Activated CD4-positive, alpha-beta memory T cell treated with anti-CD3 and anti-CD28 coated beads, Interleukin-2, amount 10 ng/mL, durations not matched to agents 7 days and 5 days (primary cell): Measurements from ENCODE around the gene CDHR3. TPM values are rescaled to one million over a fixed set of nuclear protein-coding genes. Genes with fewer than 3 reads are reported as not detected.
"Not testable (repeated sequence)": the region's sequence is repeated elsewhere in the genome, so short reads cannot be mapped to it uniquely, and the experiment has no call there.

ENCODE experiments used
- CTCF ChIA-PET: fragments of 350-600 bp; sonication (Branson Sonifier 250); formaldehyde crosslinking; loops from one replicate; lab custom pipeline; 2021; ENCODE audit warnings: antibody characterized with exemption, inconsistent platforms; lab: Charles Lee
- POLR2A ChIA-PET: fragments of 350-600 bp; sonication (Branson Sonifier 250); formaldehyde crosslinking; loops from one replicate; lab custom pipeline; 2021; ENCODE audit warnings: antibody characterized with exemption; lab: Charles Lee
- DNase-seq: peaks from one replicate; pipeline ENCODE4 v3.0.0-alpha.2; 2020
- H3K27ac Mint-ChIP-seq: one replicate; pipeline ENCODE4 v1.8.0; 2021; ENCODE audit warnings: mild to moderate bottlenecking, mixed read lengths
- H3K27me3 Mint-ChIP-seq: one replicate; pipeline ENCODE4 v1.8.0; 2021; ENCODE audit warnings: mixed read lengths
- H3K36me3 Mint-ChIP-seq: one replicate; pipeline ENCODE4 v1.8.0; 2021; ENCODE audit warnings: low read depth, mixed read lengths
- H3K4me1 Mint-ChIP-seq: one replicate; pipeline ENCODE4 v1.8.0; 2021; ENCODE audit warnings: mixed read lengths
- H3K4me3 Mint-ChIP-seq: one replicate; pipeline ENCODE4 v1.8.0; 2021; ENCODE audit warnings: mild to moderate bottlenecking, mixed read lengths
- H3K9me3 Mint-ChIP-seq: one replicate; pipeline ENCODE4 v1.8.0; 2021; ENCODE audit warnings: mixed read lengths
- total RNA-seq, 2 experiments: library from RNA; stranded (reverse); gene quantifications; one replicate each; pipeline ENCODE4 v1.2.3, GENCODE V29; 2021

The CDHR3 gene
- total RNA-seq, 2 experiments from 2014 or later: 1.2 to 1.4 TPM

- Mint-ChIP-seq H3K9me3 (no peaks in the 10 kb centered on the region), H3K27ac (no peak overlapping the region), H3K4me3 (no peak overlapping the region), H3K4me1 (no peaks in the 10 kb centered on the region), H3K36me3 (no peaks in the 10 kb centered on the region), H3K27me3 (peaks cover 22% of the 10 kb centered on the region)
- ChIA-PET POLR2A (no interaction called here), CTCF (no interaction called here)
- no peak for DNase-seq
Observed at GRCh38 chr7:105976868-105977267, 13.8 kb downstream of the CDHR3 start.

DNA sequence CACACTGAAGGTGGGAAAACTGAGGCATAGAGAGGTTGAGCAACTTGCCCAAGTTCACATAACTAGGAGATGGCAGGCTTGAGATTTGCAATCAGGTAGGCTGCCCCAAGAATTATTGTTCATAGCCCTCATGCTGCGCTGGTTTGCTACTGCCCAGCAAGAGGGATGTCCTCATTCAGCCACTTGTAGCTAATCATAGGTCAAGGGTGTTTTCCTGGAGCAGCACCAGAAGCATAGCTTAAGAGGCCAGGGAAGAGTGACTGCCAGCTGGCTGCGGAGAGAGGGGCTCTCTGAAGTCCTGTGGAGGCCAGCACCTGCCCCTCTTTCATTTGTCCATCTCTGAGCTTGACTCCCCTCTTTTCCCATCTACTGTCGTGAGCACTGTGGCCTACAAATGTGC lies 15.0 kb downstream of the CDHR3 start:
- peaks cover 19% of the 10 kb centered on the region for H3K27me3 Mint-ChIP-seq
- H3K9me3 Mint-ChIP-seq: no peaks in the 10 kb centered on the region
- H3K4me3 Mint-ChIP-seq: no peak overlapping the region
- H3K27ac Mint-ChIP-seq: no peak overlapping the region
- POLR2A ChIA-PET: no interaction called here
- CTCF ChIA-PET: no interaction called here
- no peak for DNase-seq
- no peaks in the 10 kb centered on the region for H3K36me3 Mint-ChIP-seq
- no peaks in the 10 kb centered on the region for H3K4me1 Mint-ChIP-seq

DNA sequence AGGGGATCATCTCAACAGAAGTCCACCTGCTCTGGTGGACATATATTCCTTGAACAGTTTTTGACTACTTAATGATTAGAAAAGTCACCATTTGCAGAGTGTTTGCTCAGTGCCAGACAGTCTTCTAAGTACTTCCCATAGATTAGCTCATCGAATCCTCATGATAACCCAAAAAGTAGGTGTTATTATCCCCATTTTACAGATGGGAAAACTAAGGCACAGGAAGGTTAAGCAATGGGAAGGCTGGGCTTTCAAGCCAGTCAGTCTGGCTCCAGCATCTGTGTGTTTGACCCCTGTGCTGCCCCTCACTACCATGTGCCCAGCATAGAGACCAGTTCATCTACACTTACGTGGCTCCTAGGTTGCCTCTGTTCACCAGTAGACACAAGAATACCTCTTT lies 15.9 kb downstream of the CDHR3 start:
- peaks cover 18% of the 10 kb centered on the region for H3K27me3 Mint-ChIP-seq
- H3K36me3 Mint-ChIP-seq: no peaks in the 10 kb centered on the region
- H3K9me3 Mint-ChIP-seq: no peaks in the 10 kb centered on the region
- H3K4me3 Mint-ChIP-seq: no peak overlapping the region
- ChIA-PET CTCF (no interaction called here), POLR2A (no interaction called here)
- no peak overlapping the region for H3K27ac Mint-ChIP-seq
- DNase-seq: no peak
- H3K4me1 Mint-ChIP-seq: no peaks in the 10 kb centered on the region

DNA sequence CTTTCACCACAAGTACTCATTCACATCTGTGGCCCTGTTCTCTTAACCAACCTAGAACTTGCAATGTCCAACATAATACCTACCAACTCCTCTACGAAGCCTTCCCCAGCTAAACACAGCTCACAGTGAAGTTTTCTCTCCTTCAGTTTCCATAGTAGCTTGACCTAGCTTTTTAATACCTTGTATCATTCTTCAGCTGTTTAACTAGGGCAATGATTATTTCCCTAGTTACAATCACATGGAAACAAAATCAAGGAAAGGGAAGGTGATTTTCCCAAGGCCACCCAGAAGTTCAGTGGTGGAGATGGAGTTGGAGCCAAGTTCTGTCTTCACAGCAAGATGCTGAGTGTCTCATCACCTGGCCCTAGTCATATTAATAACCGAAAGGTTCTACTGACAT lies 16.3 kb downstream of the CDHR3 start:
- no peak overlapping the region for H3K4me3 Mint-ChIP-seq
- no peaks in the 10 kb centered on the region for H3K9me3 Mint-ChIP-seq
- no peak overlapping the region for H3K27ac Mint-ChIP-seq
- ChIA-PET POLR2A (no interaction called here), CTCF (no interaction called here)
- peaks cover 20% of the 10 kb centered on the region for H3K27me3 Mint-ChIP-seq
- no peaks in the 10 kb centered on the region for H3K4me1 Mint-ChIP-seq
- no peaks in the 10 kb centered on the region for H3K36me3 Mint-ChIP-seq
- DNase-seq: no peak

DNA sequence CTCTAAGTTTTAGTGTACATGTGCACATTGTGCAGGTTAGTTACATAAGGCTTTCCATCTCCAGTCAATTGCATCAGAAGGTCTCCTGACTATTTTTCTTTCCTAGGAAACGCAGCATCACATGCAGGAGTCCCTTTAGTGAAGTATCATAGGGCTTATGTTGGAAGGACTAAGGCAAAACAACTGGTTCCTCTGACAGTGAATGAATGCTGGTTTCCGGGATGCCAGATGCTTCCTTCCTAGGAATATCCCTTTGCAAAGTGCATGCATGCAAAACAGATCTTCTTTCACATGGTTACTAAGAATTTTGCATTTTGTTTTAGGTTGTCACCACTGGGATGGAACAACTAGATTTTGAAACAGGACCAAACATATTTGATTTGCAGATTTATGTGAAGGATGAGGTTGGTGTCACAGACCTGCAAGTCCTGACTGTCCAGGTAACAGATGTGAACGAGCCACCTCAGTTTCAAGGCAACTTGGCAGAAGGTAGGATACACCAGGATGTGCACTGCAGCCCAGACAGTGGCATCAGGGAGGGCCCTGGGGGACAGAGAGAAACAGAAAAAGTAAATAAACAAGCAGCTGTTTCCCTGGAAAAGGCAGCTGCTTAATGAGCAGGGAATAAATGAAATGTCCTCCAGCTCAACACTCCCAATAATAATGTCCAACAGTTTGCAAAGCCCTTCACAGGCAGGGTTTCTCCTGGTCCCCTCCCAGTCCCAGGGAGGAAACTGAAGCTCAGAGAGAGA lies 17.8 kb downstream of the CDHR3 start:
- H3K9me3 Mint-ChIP-seq: no peaks in the 10 kb centered on the region
- no peak overlapping the region for H3K27ac Mint-ChIP-seq
- H3K4me1 Mint-ChIP-seq: no peaks in the 10 kb centered on the region
- no peak for DNase-seq
- H3K27me3 Mint-ChIP-seq: peaks cover 23% of the 10 kb centered on the region
- ChIA-PET POLR2A (no interaction called here), CTCF (no interaction called here)
- H3K36me3 Mint-ChIP-seq: no peaks in the 10 kb centered on the region
- H3K4me3 Mint-ChIP-seq: no peak overlapping the region

DNA sequence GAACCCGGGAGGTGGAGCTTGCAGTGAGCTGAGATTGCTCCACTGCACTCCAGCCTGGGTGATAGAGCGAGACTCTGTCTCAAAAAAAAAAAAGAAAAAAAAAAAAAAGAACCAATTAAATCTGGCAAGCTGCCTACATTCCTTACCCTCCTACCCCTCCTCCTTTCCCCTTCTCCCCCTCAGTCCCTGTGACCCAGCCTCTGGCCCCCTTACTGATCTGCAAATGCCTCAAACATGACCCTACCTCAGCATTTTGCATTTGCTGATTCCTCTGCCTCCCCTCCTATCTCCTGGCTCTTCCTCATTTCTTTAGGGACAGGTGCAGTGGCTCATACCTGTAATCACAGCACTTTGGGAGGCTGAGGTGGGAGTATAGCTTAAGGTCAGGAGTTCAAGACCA lies 19.3 kb downstream of the CDHR3 start:
- H3K36me3 Mint-ChIP-seq: no peaks in the 10 kb centered on the region
- no peak overlapping the region for H3K4me3 Mint-ChIP-seq
- H3K27me3 Mint-ChIP-seq: peaks cover 28% of the 10 kb centered on the region
- DNase-seq: no peak
- H3K4me1 Mint-ChIP-seq: no peaks in the 10 kb centered on the region
- ChIA-PET CTCF (interaction anchor here (1.5 kb wide), 1 partner anchor 222 kb away, joined by 5 read pairs; no protein-coding TSS in a partner anchor), POLR2A (no interaction called here)
- H3K9me3 Mint-ChIP-seq: no peaks in the 10 kb centered on the region
- H3K27ac Mint-ChIP-seq: no peak overlapping the region

DNA sequence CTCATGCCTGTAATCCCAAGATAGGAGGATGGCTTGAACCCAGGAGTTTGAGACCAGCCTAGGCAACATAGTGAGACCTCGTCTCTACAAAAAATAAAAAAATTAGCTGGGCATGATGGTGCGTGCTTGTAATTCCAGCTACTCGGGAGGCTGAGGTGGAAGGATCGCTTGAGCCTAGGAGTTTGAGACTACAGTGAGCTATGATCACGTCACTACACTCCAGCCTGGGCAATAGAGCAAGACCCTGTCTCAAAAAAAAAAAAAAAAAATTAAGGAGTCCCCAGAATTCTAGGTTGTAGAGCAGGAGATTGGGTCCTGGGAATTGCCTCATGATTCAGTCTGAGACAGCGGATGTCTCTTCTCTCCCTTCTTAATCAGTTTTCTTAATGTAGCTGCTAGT lies 21.7 kb downstream of the CDHR3 start:
- H3K36me3 Mint-ChIP-seq, H3K27ac Mint-ChIP-seq, H3K4me3 Mint-ChIP-seq, H3K9me3 Mint-ChIP-seq, H3K4me1 Mint-ChIP-seq, CTCF ChIA-PET, DNase-seq: not testable (repeated sequence)
- POLR2A ChIA-PET: interaction anchor here (0.6 kb wide), 1 partner anchor 781 kb away, joined by 3 read pairs; no protein-coding TSS in a partner anchor
- H3K27me3 Mint-ChIP-seq: peaks cover 22% of the 10 kb centered on the region

DNA sequence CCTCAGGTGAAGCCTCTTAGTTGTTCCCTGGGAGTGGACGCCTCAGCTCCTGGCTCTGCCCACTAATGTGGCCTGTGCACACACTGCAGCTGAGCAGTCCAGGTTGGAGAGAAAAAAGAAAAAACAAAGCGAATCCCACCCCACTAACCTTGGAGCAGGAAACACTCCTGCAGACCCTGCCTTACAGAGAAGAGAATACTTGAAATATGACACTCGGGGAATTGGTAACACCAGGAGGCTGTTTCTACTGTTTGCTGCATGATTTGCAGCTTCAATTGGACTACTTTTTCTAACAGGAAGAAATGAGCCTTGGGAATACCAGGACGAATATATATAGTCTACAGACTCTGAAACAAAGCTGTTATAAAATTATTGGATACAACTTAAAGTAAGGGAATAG lies 22.2 kb downstream of the CDHR3 start:
- ChIA-PET POLR2A (interaction anchor here (0.6 kb wide), 1 partner anchor 780 kb away, joined by 3 read pairs; no protein-coding TSS in a partner anchor), CTCF (no interaction called here)
- no peaks in the 10 kb centered on the region for H3K4me1 Mint-ChIP-seq
- no peak overlapping the region for H3K4me3 Mint-ChIP-seq
- H3K9me3 Mint-ChIP-seq: no peaks in the 10 kb centered on the region
- DNase-seq: no peak
- no peak overlapping the region for H3K27ac Mint-ChIP-seq
- peaks cover 22% of the 10 kb centered on the region for H3K27me3 Mint-ChIP-seq
- H3K36me3 Mint-ChIP-seq: no peaks in the 10 kb centered on the region

DNA sequence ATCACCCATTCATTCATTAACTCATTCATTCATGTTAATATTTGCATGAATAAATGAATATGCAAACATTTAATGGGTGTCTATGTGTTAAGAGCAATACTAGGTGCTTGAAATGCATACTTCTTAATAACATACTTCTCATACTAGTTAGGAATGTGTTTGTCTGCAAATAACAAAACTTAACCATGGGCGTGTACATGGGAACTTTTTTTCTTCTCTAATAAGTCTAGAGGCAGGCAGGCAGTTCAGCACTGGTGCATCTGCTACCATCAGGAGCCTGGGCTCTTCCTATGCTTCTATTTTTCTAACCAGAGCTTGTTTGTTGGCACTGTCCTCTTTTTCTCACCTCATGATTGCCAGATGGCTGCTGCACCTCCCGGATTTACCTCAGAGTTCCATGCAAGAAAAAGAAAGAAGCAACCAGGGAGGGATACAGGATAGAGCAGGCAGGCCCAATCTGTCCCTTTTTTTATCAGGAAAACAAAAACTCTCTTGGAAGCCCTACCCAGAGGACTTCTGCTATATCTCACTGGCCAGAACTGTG lies 22.7 kb downstream of the CDHR3 start:
- ChIA-PET POLR2A (no interaction called here), CTCF (no interaction called here)

GRCh38 chr7:105987046-105987445 lies 24.0 kb downstream of the CDHR3 start:
- Mint-ChIP-seq H3K27ac (no peak overlapping the region), H3K27me3 (peaks cover 23% of the 10 kb centered on the region), H3K9me3 (no peaks in the 10 kb centered on the region), H3K36me3 (no peaks in the 10 kb centered on the region), H3K4me3 (no peak overlapping the region), H3K4me1 (no peaks in the 10 kb centered on the region)
- CTCF ChIA-PET: no interaction called here
- POLR2A ChIA-PET: no interaction called here
- no peak for DNase-seq

More for the DNA sequence above, 22.7 kb downstream of the CDHR3 start:
- Mint-ChIP-seq H3K4me1 (no peaks in the 10 kb centered on the region), H3K27me3 (peaks cover 23% of the 10 kb centered on the region), H3K27ac (no peak overlapping the region), H3K36me3 (no peaks in the 10 kb centered on the region), H3K4me3 (no peak overlapping the region), H3K9me3 (no peaks in the 10 kb centered on the region)
- no peak for DNase-seq

DNA sequence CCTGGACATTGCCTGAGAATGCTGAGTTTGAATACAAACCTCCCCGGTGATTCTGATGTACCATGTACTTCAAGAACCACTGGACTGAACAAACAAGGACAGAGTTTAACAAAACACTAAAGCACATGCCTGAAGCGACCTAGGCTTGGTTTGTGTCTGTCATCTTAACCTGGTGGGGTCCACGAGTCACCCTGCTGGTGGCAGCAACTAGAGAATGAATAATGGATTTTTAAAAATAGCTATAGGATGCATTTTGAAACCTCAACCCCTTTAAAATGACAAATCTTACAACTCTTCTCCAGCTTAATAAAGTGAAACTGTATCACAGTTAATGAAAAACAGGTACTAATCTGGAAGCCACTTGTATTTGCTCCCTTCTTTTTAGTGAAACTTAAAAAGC lies 25.2 kb downstream of the CDHR3 start:
- DNase-seq: no peak
- H3K36me3 Mint-ChIP-seq: no peaks in the 10 kb centered on the region
- peaks cover 21% of the 10 kb centered on the region for H3K27me3 Mint-ChIP-seq
- POLR2A ChIA-PET: no interaction called here
- no peaks in the 10 kb centered on the region for H3K9me3 Mint-ChIP-seq
- CTCF ChIA-PET: no interaction called here
- no peak overlapping the region for H3K27ac Mint-ChIP-seq
- no peak overlapping the region for H3K4me3 Mint-ChIP-seq
- no peaks in the 10 kb centered on the region for H3K4me1 Mint-ChIP-seq

DNA sequence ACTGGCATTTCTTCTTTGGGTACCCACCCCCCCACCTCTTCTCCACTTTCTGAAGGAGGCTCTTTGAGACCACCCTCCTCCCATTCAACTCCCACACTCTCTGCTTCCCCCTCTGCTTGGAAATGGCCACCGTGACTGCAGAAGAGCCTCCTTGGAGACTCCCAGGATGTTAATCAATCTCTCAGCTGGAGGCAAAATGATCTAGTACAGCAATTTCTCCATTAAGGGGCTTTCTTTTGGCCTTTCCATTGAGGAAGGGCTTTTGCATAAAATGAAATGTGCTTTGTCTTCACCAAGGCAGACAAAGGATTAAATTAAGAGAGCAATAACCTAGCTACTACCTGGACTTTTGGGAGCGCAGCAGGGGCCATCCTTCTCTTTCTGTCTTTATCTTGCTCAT lies 26.1 kb downstream of the CDHR3 start:
- Mint-ChIP-seq H3K27me3 (peaks cover 20% of the 10 kb centered on the region), H3K27ac (no peak overlapping the region), H3K36me3 (no peaks in the 10 kb centered on the region), H3K4me3 (no peak overlapping the region), H3K4me1 (no peaks in the 10 kb centered on the region), H3K9me3 (no peaks in the 10 kb centered on the region)
- POLR2A ChIA-PET: no interaction called here
- CTCF ChIA-PET: no interaction called here
- DNase-seq: no peak

DNA sequence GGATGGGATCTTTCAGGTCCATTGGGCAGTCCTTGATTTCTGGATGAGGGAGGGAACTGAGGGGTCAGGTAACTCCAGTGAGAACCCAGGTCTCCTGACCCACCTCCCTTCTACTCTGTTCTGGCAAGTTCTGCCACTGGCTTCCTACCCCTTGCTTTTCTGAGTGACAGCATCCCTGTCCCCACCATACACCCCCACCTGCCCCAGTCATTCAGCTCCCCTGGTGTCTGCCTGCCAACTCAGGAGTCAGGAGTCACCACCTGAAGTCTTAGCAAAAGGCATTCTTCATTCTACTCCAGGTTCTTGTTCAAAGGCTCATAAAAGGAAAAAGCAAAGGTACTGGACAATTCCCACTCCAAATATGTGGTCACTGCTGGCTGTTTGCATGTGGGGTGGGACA lies 26.6 kb downstream of the CDHR3 start:
- Mint-ChIP-seq H3K36me3 (no peaks in the 10 kb centered on the region), H3K4me3 (no peak overlapping the region), H3K4me1 (no peaks in the 10 kb centered on the region), H3K9me3 (no peaks in the 10 kb centered on the region), H3K27ac (no peak overlapping the region), H3K27me3 (peaks cover 20% of the 10 kb centered on the region)
- CTCF ChIA-PET: no interaction called here
- no peak for DNase-seq
- POLR2A ChIA-PET: no interaction called here

DNA sequence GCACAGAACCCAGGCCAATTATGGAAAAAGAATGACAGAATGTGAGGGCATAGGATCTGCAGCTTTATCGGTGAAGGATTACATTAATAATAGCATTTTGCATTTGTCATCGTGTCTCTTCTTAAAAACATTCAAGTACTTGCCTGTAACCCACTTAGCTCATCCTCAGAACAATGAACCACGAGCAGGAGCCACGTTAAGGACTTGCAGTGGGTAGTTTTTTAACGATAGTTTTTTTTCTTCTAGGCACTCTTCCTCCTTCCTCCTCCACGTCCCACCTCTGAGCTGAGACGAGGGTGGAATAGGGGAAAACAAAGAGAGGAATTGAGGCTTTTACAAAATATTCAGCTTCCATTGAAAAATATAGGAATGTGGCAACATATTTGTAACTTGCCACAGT lies 27.1 kb downstream of the CDHR3 start:
- no peaks in the 10 kb centered on the region for H3K9me3 Mint-ChIP-seq
- no peak overlapping the region for H3K27ac Mint-ChIP-seq
- ChIA-PET CTCF (interaction anchor here (1.3 kb wide), 1 partner anchor 230 kb away, joined by 3 read pairs; no protein-coding TSS in a partner anchor), POLR2A (no interaction called here)
- no peak overlapping the region for H3K4me3 Mint-ChIP-seq
- H3K27me3 Mint-ChIP-seq: peaks cover 19% of the 10 kb centered on the region
- H3K4me1 Mint-ChIP-seq: no peaks in the 10 kb centered on the region
- no peak for DNase-seq
- H3K36me3 Mint-ChIP-seq: no peaks in the 10 kb centered on the region
